Measurements from ENCODE around the gene UTRN.

Gene UTRN

GRCh38 chr6:144284783-144285547 lies at the start of gene UTRN:
Gene UTRN, plus strand, starts transcription at chr6:144285335. Its CDS starts 6,494 bp downstream, at chr6:144291829.
- DNase-seq = peak; percentile 51 to 54
- peak; percentile 76 for ATAC-seq
- Mint-ChIP-seq H3K27ac (peak within 1 kb of the TSS; percentile 61 to 89), H3K4me1 (peaks cover 27% of the 10 kb centered on the region), H3K9me3 (no peaks in the 10 kb centered on the region), H3K27me3 (peaks cover 51% of the 10 kb centered on the region), H3K4me3 (peak within 1 kb of the TSS; percentile 95 to 97)

GRCh38 chr6:144244688-144245087 lies 40.4 kb upstream of the UTRN start:
- Mint-ChIP-seq H3K9me3 (peaks cover 0 to 6% of the 10 kb centered on the region in 2 donors), H3K27me3 (peaks cover 35% of the 10 kb centered on the region), H3K27ac (no peak overlapping the region), H3K4me1 (peaks cover 20% of the 10 kb centered on the region), H3K4me3 (no peak overlapping the region)
- ATAC-seq = no peak
- no peak for DNase-seq

DNA sequence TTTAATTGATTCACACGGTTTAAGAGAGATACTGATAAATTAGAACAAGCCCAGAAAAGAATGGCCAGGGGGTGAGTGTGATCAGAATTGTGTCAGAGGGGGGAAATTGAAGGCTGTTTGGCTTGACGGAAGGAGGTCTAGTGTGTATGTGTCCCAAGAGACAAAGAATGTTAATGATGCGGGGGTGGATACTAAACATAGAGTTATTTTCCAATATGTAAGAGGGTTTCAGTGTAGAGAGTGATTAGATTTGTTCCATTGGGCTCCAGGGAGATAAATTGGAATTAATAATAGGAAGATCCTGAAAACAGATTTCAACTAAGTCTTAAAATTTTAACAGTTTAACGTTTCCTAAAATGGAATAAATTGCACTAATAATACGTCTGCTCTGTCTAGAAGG lies 38.1 kb upstream of the UTRN start:
- no peak overlapping the region for H3K4me3 Mint-ChIP-seq
- H3K27me3 Mint-ChIP-seq = peaks cover 32% of the 10 kb centered on the region
- no peak for DNase-seq
- H3K27ac Mint-ChIP-seq = no peak overlapping the region
- ATAC-seq = no peak
- H3K9me3 Mint-ChIP-seq = peaks cover 0 to 6% of the 10 kb centered on the region in 2 donors
- peaks cover 20% of the 10 kb centered on the region for H3K4me1 Mint-ChIP-seq

DNA sequence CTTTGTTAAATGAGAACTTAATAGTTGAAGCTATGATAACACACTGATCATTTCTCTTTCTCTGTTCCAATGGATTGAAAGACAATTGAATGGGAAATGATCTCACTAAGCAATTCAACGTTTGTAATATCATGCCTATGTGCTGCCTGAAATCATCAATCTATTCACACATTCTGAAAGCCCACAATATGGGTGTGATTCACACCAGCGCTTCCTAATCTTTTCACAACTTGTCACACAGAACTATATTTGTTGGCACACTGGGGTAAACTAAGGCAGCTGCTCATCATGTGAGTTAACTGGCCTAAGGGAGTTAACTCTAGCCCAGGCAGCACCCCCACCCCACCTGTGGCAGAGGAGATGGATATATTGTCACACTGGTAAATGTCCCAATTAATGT lies 37.1 kb upstream of the UTRN start:
- H3K4me1 Mint-ChIP-seq = peaks cover 20% of the 10 kb centered on the region

DNA sequence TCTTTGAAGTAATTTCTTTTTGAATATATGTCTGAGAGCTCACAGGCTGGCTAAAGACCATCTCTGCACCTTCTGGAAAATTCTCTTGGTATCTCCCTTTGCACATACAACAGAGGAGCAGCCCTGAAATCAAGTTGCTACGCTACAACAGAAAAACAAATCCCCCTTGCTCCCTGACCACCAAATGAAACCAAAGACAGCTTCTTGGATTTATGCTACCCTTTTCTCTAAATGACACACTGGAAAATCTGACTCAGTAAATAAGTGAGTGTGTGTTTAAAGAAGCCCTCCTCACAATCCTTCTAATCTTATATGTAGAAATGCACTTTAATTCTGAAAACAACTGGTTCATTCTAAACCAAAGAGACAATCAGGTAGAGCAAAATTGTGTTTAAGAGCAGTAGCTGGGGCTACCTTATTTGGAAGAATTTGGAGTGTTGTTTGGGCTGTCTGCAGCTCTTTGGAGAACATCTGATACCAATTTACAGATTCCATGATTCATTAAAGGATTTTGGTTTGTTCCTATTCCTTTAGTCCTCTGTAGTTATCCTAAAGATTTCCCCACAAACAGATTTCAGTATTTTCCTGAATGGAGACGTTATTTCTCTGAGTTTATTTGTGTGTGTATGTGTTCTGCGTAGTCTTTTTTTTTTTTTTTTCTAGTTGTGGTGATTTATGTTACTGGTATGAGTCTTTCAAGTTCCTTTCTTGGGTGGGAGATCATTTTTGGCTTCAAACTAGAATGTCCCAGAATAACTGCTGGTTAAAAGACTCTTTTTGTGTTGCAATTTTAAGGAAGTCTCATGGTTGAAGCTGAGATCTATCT lies 36.4 kb upstream of the UTRN start:
- DNase-seq (peak; percentile 9 to 34), ATAC-seq (peak; percentile 83)
- Mint-ChIP-seq H3K27me3 (peaks cover 23% of the 10 kb centered on the region), H3K4me1 (peaks cover 20% of the 10 kb centered on the region), H3K9me3 (peaks cover 0 to 6% of the 10 kb centered on the region in 2 donors), H3K27ac (peak overlapping the region; percentile 74 to 82), H3K4me3 (peak overlapping the region; percentile 18 to 47)

More for the DNA sequence above, 37.1 kb upstream of the UTRN start:
- Mint-ChIP-seq H3K27ac (peak overlapping the region; percentile 74 to 82), H3K4me3 (peak overlapping the region; percentile 22 to 58), H3K9me3 (peaks cover 0 to 6% of the 10 kb centered on the region in 2 donors), H3K27me3 (peaks cover 23% of the 10 kb centered on the region)
- ATAC-seq (peak; percentile 81), DNase-seq (peak in 1 of 2 donors; percentile 16)

GRCh38 chr6:144250276-144250675 lies 34.9 kb upstream of the UTRN start:
- Mint-ChIP-seq H3K9me3 (peaks cover 0 to 6% of the 10 kb centered on the region in 2 donors), H3K4me3 (no peak overlapping the region), H3K27ac (no peak overlapping the region), H3K27me3 (peaks cover 15% of the 10 kb centered on the region), H3K4me1 (peaks cover 20% of the 10 kb centered on the region)
- no peak for ATAC-seq
- DNase-seq = no peak

- H3K4me3 Mint-ChIP-seq = no peak overlapping the region
Measured at GRCh38 chr6:144252259-144252658, 32.9 kb upstream of the UTRN start.

GRCh38 chr6:144259986-144260385 lies 25.1 kb upstream of the UTRN start:
- Mint-ChIP-seq H3K27me3 (peaks cover 9% of the 10 kb centered on the region), H3K9me3 (peaks cover 0 to 10% of the 10 kb centered on the region in 2 donors), H3K27ac (no peak overlapping the region), H3K4me1 (no peaks in the 10 kb centered on the region), H3K4me3 (no peak overlapping the region)
- ATAC-seq = no peak
- DNase-seq = no peak

More at GRCh38 chr6:144252259-144252658, 32.9 kb upstream of the UTRN start:
- DNase-seq (no peak), ATAC-seq (no peak)
- peaks cover 0 to 4% of the 10 kb centered on the region in 2 donors for H3K9me3 Mint-ChIP-seq
- no peak overlapping the region for H3K27ac Mint-ChIP-seq
- peaks cover 15% of the 10 kb centered on the region for H3K4me1 Mint-ChIP-seq
- peaks cover 18% of the 10 kb centered on the region for H3K27me3 Mint-ChIP-seq

DNA sequence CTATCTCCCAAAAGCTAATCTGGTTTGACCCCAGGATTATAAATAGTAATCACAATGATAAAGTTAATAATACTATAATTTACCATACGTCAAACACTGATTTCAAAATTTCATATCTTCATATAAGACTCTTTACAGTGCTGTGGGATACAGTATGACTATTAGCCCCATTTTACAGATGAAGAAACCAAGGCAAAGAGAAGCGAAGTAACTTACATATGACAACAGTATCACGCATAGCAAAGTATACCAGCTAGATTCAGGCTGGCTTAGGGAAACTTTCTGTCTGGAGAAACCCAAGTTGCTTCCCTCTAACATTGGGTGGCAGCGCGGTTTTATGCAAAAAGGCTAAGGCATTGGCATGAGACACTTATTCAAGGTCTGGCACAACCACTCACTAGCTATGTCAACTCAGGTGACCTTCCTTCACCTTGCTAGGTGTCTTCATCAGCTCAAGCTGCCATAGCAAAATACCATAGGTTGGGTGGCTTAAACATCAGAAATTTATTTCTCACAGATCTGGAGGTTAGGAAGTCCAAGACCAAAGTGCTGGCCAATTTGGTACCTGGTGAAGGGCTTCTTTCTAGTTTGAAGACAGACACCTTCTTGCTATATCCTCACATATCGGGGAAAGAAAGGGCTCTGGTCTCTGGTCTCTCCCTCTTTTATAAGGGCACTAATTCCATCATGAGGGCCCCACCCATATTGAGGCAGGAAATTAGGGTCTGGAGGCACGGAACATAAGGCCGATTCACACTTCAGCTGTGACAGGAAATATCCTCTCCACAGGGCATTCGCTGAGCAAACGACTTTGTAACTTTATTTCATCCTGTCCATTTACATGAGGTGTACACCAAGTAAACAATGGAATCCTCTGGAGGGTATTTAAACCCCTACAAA lies 22.4 kb upstream of the UTRN start:
- Mint-ChIP-seq H3K27me3 (peaks cover 2% of the 10 kb centered on the region), H3K4me3 (no peak overlapping the region), H3K27ac (no peak overlapping the region), H3K9me3 (peaks cover 0 to 1% of the 10 kb centered on the region in 2 donors), H3K4me1 (no peaks in the 10 kb centered on the region)
- ATAC-seq (no peak), DNase-seq (no peak)

GRCh38 chr6:144263786-144264185 lies 21.3 kb upstream of the UTRN start:
- Mint-ChIP-seq H3K9me3 (no peaks in the 10 kb centered on the region), H3K4me1 (no peaks in the 10 kb centered on the region), H3K27ac (no peak overlapping the region), H3K4me3 (no peak overlapping the region), H3K27me3 (no peaks in the 10 kb centered on the region)
- DNase-seq = no peak
- no peak for ATAC-seq

DNA sequence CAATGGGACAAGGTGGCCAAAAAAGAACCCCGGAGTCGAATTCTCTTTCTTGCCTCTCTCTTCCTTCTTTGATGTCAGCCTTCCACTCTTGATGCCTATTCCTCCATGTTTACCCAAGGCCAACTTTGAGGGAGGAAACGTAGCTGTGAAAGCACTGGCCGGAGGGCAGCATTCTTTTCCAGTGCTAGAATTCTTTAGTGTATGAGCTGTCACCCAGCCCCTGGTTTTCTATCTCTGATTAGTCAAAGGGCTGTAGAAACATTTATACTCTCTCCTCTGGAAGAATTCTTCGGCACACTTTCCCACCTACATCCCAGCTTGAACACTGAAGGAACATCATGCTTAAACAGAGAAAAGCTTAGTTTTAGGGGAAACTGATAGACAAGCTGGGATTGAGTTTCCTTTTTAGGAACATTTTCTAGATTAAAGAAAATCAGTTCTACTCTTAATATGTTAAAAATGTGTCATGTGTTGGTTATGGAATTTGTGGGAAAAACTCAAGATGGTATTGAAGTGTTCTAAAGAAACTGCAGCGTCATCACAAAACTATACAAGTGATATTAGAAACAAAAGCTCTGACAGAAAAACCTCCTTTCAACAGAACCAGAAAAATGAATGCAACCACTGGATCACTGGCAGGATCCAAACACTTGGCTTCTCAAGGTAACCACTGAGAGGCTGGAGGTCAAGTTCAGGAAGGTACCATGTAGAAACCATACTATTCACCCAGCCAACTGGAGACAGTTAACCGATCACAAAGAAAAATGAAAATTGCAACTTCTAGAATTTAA lies 20.7 kb upstream of the UTRN start:
- H3K27ac Mint-ChIP-seq = no peak overlapping the region
- no peaks in the 10 kb centered on the region for H3K27me3 Mint-ChIP-seq
- no peaks in the 10 kb centered on the region for H3K4me1 Mint-ChIP-seq
- H3K9me3 Mint-ChIP-seq = no peaks in the 10 kb centered on the region
- no peak overlapping the region for H3K4me3 Mint-ChIP-seq
- DNase-seq = no peak
- no peak for ATAC-seq

- Mint-ChIP-seq H3K27ac (no peak overlapping the region), H3K4me3 (no peak overlapping the region), H3K27me3 (no peaks in the 10 kb centered on the region), H3K9me3 (no peaks in the 10 kb centered on the region), H3K4me1 (no peaks in the 10 kb centered on the region)
- ATAC-seq (no peak), DNase-seq (no peak)
Measured at GRCh38 chr6:144265061-144265357, 20.1 kb upstream of the UTRN start.

DNA sequence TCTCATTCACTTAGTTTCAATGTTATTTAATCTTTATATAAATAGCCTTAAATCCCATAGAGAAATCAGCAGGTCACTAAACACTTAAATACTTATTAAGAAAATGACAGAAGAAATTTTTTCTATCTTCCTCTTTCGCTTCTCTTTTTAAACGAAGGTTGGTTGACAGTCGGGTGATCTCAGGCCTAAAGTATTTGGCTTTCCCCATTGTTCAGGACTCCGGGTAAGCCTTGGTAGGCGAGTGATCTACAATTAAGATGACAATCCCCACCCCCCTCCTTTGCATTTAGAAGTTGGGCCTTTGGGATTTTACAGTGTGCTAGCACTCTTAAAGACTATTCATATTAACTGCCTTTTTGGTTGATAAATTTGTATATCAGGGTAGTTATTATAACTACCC lies 19.7 kb upstream of the UTRN start:
- H3K4me3 Mint-ChIP-seq = no peak overlapping the region
- H3K27me3 Mint-ChIP-seq = no peaks in the 10 kb centered on the region
- H3K4me1 Mint-ChIP-seq = no peaks in the 10 kb centered on the region
- no peak overlapping the region for H3K27ac Mint-ChIP-seq
- H3K9me3 Mint-ChIP-seq = peaks cover 3% of the 10 kb centered on the region in 2 donors
- DNase-seq = no peak
- ATAC-seq = no peak

DNA sequence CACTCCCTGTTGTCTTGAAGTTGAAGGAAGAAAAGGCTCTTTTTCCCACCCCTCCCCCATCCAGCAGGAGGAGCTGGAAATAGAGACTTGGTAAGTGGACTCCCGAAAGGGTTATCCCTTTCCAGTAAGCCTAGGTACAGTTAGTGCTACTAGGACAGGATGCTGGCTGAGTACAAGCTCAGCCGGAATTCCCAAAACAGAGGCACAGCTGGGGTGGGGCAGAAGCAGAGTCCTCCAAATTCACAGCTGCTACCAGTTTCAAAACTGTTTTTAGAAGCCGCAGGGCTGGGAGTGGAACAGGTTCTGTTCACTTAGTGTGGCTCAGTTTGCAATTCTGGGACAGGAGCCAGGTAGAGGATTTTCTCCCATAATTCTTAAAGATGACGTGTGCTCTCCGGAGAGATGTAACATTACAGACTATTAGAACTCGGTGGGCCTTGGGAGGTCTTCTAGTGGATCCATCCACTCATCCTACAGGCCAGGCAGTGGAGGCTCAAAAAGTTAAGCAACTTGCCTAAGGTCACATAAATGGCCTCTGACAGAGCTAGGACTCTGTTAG lies 19.0 kb upstream of the UTRN start:
- Mint-ChIP-seq H3K27me3 (no peaks in the 10 kb centered on the region), H3K27ac (no peak overlapping the region), H3K9me3 (peaks cover 7 to 9% of the 10 kb centered on the region in 2 donors), H3K4me1 (no peaks in the 10 kb centered on the region), H3K4me3 (no peak overlapping the region)
- DNase-seq (no peak), ATAC-seq (no peak)

All from stimulated activated naive CD8-positive, alpha-beta T cell treated with anti-CD3 and anti-CD28 coated beads, Interleukin-15, amount 100 ng/mL, for 72 hours (primary cell).